HG02678 (cell line): Measurements from ENCODE around the gene FMN1.

Experiments
- ATAC-seq: cut with Tn5 transposase; IDR thresholded peaks from one replicate; pipeline ENCODE4 v1.9.1; 2021; ENCODE audit warnings: mild to moderate bottlenecking, moderate library complexity; ENCODE audit not compliant: unreplicated experiment

The FMN1 gene

DNA sequence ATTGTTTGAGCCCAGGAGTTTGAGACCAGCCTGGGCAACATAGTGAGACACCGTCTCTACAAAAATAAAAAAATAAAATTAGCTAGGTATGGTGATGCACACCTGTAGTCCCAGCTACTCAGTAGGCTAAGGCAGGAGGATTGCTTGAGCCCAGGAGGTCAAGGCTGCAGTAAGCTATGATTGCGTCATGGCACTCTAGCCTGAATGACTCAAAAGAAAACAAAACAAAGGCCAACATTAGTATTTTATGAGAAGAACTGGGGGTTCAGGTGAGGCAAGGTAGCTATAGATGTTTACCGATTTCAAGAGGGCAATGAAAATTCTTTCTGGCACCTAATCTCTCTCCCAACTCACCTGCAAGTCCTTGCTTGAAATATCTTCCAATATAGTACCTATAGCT lies 399.5 kb downstream of the FMN1 start:
- ATAC-seq = no peak

DNA sequence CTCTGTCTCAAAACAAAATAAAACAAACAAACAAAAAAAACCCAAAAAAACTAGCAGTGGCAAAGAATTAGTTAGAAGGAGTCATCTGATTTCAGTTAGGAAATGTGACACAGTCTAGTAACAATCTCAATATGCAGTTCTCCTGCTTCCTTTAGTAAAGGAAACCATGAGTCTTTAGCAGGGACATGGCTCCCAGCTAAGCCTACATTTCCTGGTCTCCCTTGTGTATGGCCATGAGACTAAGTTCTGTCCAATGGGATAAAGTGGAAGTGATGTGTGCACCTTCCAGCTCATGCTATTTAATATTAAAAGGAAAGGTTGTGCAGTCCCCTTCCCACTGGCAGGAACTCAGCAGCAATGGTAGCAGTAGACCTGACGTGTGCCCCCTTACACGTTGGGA lies 402.1 kb downstream of the FMN1 start:
- no peak for ATAC-seq

DNA sequence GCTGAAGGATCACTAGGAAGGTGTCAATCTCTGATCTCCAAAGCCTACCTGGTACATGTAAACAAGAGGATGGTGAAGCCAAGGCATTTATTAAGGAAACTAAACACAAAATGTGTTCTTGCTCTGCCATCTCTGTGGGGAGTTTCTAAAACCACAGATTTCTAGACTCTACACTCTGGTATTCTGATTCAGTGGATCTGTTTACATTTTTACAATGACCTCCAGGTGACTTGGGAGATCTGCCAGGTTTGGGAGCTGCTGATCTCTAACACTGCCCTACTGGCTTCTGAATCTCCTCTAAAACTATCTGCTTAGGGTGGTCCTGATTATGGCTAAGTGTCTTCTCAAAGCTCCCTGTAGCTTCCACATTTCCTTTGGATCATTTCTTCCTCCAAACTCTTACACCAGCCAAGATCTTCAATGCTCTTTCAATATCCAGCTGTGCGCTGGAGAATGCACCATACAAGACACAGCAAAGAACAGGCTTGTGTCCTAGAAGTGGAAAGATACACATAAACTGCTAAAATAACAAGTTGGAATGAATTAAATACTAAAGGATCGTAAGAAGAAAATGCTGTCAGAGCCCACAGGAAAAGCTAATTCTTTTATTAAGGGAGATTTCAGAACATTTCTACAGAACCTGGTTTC lies 404.0 kb downstream of the FMN1 start:
- ATAC-seq = no peak

DNA sequence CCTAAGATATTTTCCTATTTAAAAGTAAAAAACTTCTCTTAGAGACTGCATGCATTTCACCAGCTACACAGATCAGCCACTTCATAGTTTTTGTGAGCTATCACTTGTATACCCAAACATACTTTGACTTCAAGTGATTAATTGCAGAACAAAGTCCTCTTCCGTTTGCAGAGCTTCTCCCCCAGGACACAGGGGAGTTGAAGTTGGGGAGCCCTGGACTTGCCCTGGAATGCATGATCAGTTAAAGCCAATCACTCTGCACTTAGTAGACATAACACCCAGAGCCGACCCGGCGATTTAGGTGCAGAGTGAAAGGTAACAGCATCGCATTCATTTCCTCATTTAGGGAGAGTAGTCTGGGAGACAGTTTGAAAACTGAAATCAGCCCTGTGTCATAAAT lies 406.6 kb downstream of the FMN1 start:
- ATAC-seq = no peak

DNA sequence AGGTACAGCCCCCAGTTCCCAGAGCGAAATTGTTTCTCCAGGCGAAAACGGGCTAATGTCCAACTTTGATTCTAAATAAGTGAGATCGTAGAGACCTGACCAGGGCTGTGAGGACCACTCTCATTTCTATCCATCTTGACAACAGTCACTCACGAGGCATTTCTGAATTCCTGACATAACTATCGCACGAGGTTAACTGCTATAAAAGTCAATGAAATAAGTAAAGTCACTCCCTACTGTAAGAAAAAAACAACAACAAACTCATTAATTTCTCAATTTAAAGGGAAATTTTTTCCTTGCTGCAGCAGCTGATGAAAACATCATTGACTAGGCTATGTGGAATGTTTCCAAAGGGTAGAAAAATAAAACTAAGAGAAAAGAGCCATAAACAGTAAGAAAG lies 407.6 kb downstream of the FMN1 start:
- ATAC-seq = no peak

DNA sequence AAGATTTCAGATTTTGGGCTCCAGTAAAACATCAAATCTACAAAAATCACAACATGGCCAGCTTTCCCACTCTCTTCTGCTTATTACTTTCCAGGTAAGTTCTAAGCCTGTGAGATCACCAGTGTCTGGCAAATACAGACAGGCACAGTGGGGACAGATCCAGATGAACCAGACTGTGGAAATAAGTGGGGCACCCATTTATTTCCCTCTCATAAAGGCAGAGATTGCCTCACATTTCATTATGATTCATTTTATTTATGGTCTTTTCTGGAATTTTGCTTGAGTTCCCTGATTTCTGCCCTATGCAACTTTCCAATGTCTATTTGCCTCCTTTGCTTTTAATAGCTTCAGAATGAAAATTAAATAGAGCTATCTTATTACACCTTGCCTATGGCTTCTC lies 409.9 kb downstream of the FMN1 start:
- no peak for ATAC-seq

DNA sequence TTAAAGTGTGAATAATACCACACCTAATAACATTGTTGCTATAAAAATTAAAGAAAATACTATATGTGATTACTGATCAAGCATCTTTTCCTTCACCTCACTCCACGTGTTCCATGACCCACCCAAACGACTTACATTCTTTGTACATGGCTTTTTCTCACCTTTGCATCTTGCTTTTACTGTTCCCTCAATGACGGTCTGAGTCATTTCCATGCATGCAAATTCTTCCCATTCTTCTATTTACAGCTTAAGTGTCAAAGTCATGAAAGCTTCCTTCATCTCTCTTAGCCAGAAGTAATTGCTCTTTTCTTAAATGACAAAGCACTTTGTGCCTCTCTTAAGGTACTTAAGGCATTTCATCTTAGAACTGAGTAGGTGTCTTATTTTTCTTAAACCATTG lies 412.7 kb downstream of the FMN1 start:
- no peak for ATAC-seq

DNA sequence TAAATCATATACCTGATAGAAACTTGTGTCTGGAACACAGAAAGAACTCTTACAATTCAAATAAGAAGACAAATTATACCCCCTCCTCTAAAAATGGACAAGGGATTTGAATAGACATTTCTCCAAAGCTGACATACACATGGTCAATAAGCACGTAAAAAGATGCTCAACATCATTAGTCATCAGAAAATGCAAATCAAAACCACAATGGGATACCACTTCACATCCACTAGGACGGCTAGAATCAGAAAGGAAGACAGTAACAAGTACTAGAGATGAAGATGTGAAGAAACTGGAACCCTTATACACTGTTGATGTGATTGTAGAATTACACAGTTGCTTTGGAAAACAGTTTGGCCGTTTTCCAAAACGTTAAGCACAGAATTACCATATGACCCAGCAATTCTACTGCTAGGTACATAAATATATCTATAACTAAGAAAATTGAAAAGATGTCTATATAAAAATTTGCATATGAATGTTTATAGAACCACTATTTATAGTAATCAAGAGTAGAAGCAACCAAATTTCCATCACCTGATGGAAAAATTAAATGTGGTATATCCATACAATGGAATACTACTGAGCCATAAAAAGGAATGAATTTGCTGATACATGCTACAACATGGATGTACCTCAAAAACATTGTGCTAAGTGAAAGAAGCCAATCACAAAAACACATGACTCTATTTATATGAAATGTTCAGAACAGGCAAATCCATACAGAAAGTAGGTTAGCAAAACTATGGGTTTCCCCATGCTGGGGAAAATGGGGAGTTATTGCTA lies 415.9 kb downstream of the FMN1 start:
- ATAC-seq = no peak

DNA sequence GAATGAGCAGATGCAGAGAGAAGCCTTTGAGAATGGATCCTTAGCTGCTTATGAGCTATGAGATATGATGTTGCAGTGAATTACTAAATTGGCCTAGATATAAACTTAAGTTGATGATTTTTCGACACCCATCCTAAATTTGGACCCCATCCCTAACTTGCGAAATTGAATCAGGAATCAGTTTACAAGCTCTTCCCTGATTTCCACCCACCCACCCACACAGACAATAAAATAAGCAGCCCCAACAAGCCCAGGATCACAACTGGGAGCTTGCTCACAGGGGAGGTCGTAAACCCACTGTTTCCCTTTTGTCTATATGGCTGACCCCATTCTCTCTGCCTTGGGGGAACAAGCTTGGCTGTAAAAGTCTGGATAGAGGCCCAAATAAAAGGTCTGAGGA lies 419.4 kb downstream of the FMN1 start:
- no peak for ATAC-seq

DNA sequence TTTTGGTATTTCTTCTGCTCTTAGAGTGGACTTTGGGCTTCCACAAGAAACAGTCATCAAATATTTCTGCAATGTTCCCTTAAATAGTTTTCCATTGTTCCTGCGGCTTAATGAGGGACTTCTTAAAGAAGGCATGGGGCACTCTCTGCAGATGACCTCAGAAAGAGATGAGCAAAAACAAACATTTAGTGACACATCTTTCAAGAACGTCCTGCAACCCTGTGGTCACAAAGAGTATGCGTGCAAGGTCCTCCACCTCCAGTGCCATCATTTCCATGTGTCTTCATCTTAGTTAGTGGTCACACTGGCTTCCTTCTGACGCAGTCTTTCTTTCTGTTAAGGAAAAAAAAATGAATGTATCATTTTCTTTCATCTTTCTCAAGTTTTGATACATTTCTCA lies 420.5 kb downstream of the FMN1 start:
- ATAC-seq = no peak

DNA sequence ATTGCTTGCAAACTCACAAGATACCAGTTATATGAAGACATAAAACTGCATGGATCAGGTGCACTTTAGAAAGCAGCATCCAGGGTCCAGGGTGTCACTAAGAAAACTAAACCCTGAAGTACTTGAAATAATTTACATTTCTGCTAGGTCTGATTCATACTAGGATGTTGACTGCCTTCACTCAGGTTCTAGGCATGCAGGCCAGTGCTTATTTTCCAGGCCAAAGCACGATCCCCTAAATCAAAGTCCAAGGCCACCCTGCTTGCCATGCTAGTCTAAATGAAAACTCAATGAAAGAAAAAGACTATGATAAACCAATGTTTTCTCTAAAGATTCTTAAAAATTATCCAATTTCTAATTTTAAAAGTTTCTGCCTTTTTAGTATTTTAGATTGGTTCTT lies 427.3 kb downstream of the FMN1 start:
- no peak for ATAC-seq

DNA sequence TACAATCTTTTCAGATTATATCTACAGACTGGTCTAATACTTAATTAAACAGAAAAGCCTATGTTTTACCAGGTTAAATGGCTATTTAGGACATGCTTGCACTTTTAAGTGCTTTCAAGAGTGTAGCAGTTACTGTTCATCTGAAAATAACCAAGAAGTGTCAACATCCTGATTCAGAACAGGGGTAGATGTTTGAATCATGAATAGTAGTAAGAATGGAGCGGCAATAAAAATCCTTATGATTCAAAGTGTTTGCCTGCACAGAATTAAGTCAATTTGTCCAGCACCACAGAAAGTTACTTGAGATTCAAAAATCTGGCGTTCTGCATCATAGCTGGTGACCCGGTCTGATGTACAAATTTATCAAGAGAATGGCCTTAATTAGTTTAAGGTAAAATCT lies 428.4 kb downstream of the FMN1 start:
- no peak for ATAC-seq

DNA sequence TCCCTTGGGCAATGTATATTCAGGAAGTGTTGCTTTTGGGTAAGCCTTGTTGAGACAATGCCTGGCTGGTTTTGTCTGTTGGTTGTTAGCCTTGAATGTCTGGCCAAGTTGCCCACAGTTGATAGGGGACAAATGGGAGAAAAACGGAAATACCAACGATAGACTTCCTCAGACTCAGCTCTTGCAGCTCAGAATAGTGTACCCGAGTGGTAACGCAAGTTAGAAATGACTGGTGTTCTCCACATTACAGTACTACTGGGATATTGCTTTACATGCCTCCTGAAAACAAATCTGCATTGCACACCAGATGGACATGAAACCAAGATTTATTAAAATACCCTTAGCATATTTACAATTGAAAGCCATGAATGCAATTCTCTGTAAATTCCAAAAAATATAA lies 429.3 kb downstream of the FMN1 start:
- no peak for ATAC-seq

DNA sequence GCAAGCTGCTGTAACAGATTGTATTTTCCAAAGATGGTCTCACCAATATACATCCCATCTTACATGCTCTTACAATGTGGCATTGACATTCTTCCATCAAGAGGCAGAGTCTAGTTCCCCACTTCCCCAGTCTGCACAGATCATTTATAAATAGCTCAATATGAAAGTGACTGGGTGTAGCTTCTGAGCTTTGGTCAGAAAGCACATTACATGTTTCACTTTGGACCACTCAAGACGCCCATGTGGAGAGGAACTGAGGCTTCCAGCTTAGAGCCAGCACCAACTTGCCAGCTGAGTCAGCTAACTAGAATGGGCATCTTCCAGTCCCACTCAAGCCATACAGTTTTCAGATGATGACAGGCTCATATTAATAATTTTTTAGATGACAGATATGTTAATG lies 431.2 kb downstream of the FMN1 start:
- no peak for ATAC-seq

DNA sequence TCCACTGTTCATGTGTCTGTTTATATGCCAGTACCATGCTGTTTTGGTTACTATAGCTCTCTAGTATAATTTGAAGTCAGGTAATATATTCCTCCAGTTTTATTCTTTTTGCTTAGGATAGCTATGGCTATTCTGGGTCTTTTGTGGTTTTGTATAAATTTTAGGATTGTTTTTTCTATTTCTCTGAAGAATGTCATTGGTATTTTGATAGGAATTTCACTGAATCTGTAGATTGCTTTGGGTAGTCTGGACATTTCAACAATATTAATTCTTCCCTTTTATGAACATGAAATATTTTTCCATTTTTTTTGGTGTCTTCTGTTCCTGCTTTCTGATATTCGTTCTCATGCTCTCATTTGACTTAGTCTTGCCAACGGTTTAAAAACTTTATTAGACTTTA lies 437.1 kb downstream of the FMN1 start:
- no peak for ATAC-seq

DNA sequence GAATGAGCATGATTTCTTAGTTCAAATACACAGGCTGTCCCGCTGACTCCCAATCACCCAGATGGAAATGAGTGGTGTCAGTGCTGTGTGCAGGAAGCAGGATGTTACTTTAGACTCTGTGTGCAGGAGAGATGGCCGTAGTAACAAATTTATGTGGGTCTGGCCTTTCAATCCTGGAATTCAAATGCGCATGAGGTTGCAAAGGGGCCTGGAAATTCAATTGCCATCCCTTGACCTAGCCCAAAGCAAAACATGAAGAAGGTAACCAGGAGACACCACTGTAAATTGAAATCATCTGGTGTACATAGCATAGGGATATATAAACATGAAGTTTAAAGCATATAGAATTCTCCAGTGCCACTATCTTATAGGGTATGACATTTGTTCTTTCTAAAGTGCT lies 443.5 kb downstream of the FMN1 start:
- no peak for ATAC-seq

DNA sequence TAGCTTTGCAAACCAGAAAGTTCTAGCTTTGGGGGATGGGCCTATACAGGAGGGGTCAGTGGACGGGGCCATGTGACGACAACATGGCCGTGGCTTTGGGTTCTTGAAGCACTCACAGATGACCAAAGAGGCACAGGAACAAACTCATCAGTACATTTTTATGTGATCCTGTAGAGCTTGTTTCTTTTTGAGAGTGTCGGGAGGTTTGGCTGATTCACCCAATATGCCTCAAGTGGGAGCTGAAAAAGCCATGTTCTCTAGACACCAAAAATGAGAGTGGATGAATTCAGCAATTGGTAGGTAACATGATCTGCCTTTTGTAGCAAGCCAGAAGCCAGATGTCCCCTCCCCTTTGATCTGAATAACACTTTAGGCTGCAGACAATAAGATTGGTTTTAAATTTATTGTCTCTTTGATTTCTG lies 446.6 kb downstream of the FMN1 start:
- ATAC-seq = no peak

DNA sequence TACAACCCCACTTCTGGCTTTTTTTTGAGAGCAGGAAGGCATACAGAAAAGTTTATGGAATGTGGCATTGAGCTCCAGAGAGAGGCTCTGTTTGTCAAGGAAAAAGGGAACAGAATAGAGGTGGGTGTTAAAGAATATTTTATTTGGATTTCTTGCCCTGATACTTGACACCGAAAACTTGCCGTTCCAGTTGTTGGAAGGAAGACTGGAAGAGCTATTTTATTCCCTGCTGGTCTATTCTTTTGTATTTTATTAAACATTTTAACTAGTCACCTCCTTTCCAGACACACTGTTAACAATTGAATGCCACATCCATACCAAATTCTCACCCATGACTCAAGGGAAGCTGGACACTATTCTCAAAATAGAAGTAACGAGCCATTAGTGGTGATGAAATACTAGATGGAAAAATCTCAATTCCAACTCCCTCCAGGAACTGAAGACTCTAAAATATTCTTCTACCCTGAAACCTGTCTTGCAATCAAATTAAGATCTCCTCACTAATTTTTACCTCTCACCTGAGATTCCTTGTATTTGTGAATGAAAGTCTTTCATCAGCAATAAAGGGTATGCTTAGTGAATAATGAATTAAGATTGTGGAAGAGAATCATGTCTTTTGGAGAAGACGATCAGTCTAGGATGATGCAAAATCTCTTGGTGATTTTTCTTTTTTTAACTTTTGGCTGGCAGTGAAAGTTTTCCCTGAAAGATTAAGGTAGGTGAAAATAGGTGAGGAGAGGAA lies 448.2 kb downstream of the FMN1 start:
- ATAC-seq = no peak

DNA sequence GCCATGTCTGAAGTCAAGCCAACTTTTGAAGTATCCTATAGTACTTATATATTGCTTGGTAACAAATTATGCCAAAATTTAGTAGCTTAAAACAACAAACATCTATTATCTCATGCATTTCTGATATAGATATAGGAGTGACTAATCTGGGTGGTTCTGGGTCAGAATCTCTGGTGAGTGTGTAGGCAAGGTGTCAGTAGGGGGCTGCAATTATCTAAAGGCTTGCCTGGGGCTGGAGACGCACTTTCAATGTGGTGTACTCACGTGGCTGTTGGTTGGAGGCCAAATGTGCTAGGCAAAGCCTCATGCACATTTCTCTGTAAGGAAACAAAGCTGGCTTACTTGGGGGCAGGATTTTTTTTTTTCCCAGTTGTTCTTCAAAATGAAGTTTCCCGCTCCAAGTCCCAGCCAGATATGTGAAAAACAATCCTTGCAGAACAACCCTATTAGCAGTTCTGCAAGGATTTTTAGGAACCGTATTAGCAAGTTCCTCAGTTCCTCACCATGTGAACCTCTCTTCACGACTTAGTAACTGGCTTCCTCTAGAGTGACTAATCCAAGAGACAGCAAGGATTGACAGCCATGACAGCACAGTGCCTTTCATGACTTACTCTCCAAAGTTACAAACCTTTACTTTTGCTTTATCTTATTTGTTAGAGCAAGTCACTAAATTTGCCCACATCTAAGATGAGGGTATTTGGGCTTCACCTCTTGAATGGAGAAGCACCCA lies 450.9 kb downstream of the FMN1 start:
- ATAC-seq = no peak

DNA sequence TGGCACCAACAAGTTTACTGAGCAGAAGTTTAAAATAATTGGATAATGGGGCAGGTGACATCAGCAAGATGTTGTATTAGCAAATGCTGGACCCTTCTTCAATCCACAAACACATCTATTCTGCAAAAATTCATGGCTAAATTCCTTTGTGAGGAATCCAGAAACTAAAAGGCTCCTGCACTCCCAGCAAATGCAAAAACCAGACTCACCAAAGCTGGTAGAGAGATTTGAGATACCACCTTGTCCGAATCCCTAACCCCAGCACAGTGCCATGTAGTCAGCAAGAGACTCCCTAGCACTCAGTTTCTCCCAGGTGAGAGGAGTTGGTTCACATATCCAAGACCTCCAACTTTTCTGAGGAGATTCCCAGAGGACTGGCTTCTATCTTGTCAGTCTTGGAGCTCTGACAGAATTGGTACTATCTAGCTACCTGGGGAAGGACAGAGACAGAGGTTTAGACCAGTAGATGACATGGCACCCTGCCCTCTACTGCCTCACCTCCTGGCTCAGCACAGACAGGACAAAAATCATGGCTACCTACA lies 454.9 kb downstream of the FMN1 start:
- ATAC-seq = no peak

DNA sequence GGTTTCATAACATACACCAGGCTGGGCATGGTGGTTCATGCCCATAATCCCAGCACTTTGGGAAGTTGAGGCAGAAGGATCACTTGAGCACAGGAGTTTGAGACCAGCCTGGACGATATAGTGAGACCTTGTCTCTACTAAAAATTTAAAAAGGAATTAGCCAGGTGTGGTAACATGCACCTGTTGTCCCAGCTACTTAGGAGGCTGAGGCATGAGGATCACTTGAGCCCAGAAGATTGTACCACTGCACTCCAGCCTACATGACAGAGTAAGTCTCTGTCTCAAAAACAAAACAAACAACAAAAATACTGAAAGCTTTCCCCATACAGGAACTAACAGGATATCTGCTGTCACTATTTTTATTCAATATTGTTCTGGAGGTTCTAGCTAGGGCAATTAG lies 455.8 kb downstream of the FMN1 start:
- ATAC-seq = no peak
